Stimulated activated CD8-positive, alpha-beta memory T cell treated with anti-CD3 and anti-CD28 coated beads, Interleukin-15, amount 100 ng/mL, for 1 hour (primary cell): Measurements from ENCODE around the gene TSPAN15.
A peak's percentile ranks its signal among the peaks of the same experiment; 100 is the strongest.
"Not testable (repeated sequence)": the region's sequence is repeated elsewhere in the genome, so short reads cannot be mapped to it uniquely, and the experiment has no call there.

Source experiments
- DNase-seq: peaks from one replicate; pipeline ENCODE4 v3.0.0-alpha.2; 2020; ENCODE audit warnings: low read depth

Gene TSPAN15

DNA sequence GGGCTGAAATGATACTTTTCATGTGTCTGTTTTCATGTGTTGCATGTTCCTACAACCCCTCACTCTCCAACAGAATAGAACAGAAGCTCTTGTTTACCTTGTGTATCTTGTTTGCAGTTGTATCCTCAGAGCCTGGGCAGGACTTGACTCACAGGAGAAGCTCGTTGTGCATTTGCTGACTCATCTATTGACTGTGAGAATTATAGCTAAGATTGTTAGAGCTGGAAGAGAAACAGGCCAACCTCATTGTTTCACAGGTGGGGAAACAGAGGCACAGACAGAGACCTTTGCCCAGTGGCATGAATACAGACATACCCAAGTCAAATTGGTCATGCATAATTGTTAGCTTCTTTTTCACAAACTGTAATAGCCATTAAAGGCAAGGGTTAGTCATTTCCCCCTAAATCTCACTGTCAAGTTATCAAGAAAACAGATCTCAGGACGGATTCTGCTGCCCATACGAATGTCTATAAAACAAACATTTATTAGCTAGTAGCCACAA is 4.6 kb upstream of the TSPAN15 start:
- no peak for DNase-seq

GRCh38 chr10:69449841-69450240 is 1.4 kb upstream of the TSPAN15 start:
- DNase-seq, result peak; percentile 19

DNA sequence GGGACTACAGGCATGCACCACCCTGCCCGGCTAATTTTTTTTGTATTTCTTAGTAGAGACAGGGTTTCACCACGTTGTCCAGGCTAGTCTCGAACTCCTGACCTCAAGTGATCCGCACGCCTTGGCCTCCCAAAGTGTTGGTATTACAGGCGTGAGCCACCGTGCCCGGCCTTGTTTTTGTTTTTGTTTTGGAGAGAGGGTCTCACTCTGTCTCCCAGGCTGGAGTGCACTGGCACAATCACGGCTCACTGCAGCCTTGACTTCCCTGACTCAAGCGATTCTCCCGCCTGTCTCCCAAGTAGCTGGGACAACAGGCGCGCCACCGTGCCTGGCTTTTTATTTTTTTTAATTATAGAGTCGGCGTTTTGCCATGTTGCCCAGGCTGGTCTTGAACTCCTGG is 870 bp upstream of the TSPAN15 start:
- not testable (repeated sequence) for DNase-seq

DNA sequence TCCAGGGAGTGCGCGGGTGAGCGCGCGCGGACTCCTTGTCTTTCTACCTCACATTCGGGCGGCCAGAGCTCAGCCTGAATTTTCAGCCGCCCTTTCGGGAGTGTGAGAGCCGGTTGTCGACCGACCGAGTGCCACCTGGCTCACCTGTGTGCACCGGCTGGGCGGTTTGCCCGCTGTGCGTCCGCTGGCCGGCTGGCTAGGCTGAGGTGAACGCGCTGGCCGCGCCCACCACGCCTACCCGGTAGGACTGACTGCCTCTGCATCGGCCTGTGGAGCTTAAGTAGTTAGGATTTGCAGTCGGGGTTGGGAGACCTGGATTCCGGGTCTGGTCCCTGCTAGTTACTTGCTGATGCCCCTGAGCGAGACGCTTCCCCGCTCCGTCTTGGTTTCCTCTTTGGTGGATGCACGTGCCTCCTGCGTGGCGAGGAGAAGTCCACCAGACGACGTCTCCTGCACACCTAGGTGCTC is 553 bp downstream of the TSPAN15 start:
- DNase-seq, result no peak

- no peak for DNase-seq
Observed at GRCh38 chr10:69452676-69453415, 1.6 kb downstream of the TSPAN15 start.

DNA sequence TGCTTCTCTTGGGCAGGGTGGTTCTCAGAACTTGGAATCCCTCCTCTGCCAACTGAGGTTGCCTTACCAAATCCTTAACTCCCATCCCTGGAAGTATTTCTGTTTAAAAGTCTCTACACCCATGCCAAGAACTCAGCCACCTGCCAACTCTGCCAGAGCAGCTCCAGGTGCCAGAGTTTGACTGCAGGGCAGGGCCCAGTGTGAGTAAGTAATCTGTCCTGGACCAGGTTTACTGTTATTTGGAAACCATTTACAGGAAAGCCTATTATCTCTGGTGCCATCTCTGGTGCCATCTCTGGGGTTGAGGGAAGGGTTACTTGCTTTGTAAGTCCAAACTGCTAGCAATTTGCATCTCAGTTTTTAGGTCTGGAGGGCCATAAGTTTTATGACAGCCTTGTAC is 2.5 kb downstream of the TSPAN15 start:
- DNase-seq, result no peak

- no peak for DNase-seq
Observed at GRCh38 chr10:69455006-69455763, 3.9 kb downstream of the TSPAN15 start.

- no peak for DNase-seq
Observed at GRCh38 chr10:69456880-69457693, 5.8 kb downstream of the TSPAN15 start.

- DNase-seq, result no peak
Observed at GRCh38 chr10:69457771-69458237, 6.5 kb downstream of the TSPAN15 start.

DNA sequence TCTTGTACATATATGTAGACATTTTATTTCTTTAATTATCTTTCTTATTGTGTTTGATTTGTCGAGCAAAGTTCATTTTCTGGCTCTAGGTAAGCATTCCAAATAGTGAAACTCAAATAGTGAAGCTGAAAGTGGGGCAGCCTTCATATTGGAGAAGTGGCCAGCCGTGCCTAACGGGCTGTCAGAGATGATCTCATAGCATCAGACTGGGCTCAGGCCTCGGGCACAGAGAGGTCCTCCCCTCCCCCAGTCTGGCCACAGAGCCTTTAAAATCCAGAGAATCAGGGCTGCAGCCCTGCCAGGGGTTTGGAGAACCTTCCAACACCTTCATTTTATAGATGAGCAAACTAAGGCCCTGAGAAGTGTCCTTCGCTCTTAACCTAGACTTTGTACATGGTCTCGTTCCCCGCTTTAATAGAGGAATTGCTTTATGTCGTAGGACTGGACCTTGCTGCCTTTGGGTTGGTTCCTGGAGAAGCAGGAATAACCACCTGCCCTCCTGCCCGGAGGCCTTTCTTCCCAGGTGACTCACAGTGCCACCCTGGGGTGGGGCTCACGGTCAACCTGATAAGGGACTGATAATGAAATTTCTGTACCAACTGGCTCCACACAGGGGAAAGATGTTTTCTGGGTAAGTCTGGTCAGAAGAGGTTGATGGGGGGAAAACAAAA is 7.3 kb downstream of the TSPAN15 start:
- no peak for DNase-seq

DNA sequence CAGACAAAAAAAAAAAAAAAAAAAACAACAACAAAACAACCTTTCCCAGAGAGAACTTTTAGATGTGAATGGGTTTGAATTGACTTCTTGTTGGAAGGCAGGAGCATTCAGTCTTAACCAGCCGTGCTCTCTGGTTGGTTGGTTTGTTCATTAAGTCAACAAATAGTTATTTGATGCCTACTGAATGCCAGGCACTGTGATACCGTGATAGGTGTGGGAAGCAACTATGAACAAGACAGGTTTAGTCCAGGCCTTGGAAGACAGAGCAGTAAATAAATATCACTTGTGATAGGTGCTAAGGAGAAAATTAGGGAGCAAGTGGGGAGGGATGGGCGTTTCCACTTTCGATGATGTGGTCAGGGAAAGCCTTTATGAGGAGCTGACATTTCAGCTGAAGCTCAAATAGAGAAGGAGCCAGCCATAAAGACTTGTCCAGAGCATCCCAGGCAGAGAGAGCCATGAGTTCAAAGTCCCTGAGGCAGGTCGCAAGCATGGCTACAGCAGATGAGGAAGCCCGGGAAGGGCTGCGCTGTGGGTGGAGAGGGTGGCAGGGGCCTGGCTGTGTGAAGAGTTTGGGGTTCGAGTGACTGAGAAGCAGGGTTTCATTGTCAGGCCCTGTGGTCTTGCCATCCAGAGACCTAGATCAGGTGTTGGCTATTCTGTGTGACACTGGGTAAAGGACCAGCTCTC is 8.0 kb downstream of the TSPAN15 start:
- no peak for DNase-seq

GRCh38 chr10:69459893-69460575 is 8.8 kb downstream of the TSPAN15 start:
- DNase-seq, result no peak

GRCh38 chr10:69460576-69461242 is 9.4 kb downstream of the TSPAN15 start:
- no peak for DNase-seq

- DNase-seq, result no peak
Observed at GRCh38 chr10:69461243-69462025, 10.2 kb downstream of the TSPAN15 start.

DNA sequence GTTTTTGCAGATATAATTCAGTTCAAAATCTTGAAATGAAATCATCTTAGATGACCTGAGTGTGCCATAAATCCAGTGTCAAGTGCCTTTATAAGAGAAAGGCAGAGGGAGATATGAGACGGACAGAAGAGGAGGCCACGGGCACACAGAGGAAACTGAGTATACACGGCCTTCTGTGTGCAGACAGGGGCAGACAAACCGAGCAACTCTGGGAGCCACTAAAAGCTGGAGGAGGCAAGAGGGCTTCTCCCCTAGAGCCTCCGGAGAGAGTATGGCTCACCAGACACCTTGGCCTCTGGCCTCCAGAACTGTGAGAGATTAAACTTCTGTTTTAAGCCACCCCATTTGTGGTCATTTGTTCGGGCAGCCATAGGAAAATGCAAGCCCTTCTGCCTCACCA is 12.6 kb downstream of the TSPAN15 start:
- no peak for DNase-seq

- no peak for DNase-seq
Observed at GRCh38 chr10:69464401-69464800, 13.1 kb downstream of the TSPAN15 start.

GRCh38 chr10:69464801-69465401 is 13.6 kb downstream of the TSPAN15 start:
- DNase-seq, result no peak

- no peak for DNase-seq
Observed at GRCh38 chr10:69465457-69466157, 14.3 kb downstream of the TSPAN15 start.
